Astrocyte of the hippocampus (primary cell): ENCODE results near the gene TSPAN32.
"Not testable (repeated sequence)": the region's sequence is repeated elsewhere in the genome, so short reads cannot be mapped to it uniquely, and the experiment has no call there.

Experiments
- DNase-seq: peaks from one replicate; pipeline ENCODE4 v3.0.0; 2011; ENCODE audit warnings: low read depth, low spot score

TSPAN32 gene

DNA sequence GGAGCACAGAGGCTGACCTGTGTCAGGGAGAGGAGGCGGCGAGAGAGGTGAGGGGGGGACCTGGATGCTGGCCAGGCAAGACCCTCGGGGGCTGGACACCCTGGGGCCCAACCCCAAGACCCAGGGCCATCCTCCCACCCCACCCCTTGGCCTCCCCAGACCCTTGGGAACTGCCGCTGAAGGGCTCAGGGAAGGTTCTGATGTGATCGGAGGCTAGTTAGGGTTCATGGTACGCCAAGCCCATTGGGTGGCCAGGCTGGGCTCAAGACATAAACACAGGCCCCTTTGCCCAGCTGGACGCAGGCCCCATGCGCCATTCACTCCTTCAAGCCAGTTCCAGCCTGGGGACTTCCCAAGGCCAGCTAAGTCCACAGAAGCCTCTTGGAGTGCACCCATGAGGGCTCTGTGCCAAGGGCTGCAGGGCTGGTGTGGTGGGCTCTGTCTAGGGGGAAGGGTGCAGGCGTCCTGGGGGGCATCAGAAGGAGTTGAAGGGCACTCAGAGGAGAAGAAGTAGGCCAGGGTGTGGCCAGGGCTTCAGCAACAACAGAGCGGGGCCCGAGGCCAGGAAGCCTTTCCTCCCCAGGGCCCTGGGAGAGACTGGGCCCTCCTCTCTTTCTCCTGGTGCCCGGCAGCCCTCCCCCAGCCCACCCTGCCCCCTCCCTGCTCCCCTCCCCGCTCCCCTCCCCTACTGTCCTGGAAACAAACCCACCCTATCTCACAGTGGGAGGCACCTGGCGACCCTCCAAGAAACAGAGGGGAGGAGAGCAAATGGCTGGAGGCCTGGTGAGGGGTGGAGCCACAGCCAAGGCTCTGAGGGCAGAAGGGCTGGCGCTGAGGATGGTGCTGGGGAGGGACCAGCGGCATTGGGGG is 12.9 kb downstream of the TSPAN32 start:
- peak; percentile 96 for DNase-seq

- no peak for DNase-seq
Observed at GRCh38 chr11:2315395-2316168, 13.8 kb downstream of the TSPAN32 start.

DNA sequence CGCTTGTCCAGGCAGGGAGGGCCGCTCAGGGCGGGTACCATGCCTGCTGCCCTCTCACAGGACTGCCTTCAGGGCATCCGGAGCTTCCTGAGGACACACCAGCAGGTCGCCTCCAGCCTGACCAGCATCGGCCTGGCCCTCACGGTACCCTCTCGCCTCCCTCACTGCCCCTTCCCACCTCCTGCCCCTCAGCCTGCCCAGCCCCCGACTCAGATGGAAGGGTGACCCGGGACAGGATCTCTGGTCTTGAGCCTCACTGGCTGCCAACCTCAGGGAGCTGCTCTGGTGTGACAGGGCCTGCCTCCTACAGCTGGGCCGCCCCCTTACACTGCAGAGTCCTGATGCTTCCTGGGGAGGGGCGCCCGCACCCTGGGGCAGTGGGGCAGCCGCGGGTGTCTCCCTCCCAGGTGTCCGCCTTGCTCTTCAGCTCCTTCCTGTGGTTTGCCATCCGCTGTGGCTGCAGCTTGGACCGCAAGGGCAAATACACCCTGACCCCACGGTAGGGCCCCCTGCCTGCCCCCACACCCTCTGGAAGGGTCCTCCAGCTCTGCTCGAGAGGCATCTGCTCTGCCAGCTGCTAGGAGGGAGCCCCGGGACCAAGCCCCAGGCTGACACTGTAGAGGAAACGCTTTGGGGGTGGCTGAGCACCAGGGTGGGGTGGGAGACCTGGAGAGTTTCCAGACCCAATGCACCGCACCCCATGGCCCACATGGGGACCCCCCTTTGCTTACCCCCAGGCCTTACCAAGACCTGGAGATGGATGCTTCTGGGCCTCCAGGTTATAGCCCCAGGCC is 14.6 kb downstream of the TSPAN32 start:
- DNase-seq: no peak

DNA sequence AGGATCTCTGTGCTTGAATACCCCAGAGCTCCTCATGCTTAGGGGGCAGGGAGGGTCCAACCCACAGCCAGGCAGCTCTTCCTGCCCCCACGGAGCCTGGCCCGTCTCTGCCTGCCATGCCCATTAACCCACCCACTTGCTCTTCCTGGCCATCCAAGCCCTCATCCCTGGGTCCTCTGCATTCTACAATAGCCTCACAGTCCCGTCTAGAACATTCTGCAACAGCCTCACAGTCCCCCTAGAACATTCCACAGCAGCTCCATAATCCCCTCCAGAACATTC is 15.1 kb downstream of the TSPAN32 start:
- no peak for DNase-seq

DNA sequence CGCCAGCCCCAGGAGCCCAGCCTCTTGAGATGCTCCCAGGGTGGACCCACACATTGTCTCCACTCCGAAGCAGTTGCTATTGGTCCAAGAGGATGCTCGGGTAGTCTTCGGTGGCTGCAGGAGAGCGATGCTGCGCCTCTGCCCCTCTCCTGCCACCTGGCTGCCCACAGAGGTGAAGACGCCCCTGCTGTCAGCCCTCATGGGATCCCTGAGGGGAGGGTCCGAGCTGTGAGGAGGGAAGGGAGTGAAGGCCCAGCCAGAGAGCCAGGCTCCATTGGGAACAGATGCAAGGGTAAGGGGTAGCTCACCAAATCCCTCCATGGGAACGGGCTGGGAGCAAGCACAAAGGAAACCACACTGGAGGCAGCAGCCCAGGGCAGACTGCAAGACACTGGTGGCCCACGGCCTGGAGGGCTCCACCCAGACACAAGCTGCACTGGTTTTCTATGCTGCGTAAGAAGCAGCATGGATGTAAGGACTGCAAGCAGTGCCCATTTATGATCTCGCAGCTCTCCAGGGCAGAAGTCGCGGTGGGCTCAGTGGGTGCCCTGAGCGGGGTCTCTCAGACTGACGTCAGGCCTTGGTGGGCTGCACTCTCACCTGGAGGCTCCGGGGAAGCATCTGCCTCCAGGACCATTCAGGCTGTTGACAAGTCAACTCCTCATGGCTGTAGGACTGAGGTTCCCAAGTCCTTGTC is 15.7 kb downstream of the TSPAN32 start:
- no peak for DNase-seq

DNA sequence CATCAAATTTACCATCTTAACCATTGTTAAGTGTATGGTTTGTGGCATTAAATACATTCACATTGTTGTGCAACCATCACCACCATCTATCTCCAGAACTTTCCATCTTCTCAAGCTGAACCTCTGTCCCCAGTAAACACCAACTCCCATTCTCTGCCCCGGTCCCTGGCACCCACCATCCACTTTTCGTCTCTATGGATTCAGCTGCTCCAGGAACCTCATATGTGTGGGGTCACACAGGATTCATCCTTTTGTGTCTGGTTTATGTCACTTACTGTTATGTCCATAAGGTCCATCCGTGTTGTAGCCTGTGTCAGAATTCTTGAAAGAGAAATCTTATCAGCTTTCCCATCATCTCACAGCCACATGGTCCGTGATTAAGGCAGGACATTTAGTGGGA is 16.3 kb downstream of the TSPAN32 start:
- no peak for DNase-seq

- no peak for DNase-seq
Observed at GRCh38 chr11:2318707-2319106, 16.9 kb downstream of the TSPAN32 start.

GRCh38 chr11:2319791-2320472 is 18.1 kb downstream of the TSPAN32 start:
- DNase-seq: no peak

DNA sequence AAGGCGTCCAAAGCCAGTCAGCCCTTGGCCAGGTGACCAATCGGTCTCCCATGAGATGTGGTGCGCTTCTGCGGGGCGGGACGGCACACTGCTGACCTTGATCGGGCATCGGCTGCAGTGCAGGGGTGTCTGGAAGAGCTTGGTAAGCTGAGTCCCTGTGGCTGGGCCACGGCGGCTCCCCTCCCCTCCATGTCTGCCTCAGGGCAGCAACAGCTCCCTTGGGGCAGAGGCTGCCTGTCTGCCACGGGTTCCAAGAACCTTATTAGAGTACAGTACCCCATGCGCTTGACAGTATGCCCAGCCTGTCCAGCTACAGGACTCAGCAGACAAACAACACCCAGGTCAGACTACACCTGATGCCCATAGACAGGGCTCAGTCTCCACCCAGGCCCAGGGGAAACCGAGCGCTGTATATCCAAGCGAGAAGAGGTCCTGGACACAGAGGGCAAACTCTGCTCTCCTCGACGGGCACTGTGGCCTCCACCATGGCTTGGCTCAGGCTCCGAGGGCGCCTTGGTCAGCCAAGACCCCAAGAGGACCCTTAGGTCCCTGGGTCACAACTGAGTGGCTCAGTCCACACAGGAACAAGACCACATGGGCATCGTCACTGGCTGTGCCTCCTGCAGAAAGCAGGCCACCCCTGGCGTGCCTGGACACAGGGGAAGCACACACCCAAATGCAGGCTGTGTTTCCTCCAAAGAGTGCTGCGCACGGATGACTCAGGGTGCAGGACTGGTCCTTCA is 18.9 kb downstream of the TSPAN32 start:
- no peak for DNase-seq

GRCh38 chr11:2321311-2321683 is 19.5 kb downstream of the TSPAN32 start:
- DNase-seq: no peak

GRCh38 chr11:2325123-2325522 is 23.3 kb downstream of the TSPAN32 start:
- no peak for DNase-seq

DNA sequence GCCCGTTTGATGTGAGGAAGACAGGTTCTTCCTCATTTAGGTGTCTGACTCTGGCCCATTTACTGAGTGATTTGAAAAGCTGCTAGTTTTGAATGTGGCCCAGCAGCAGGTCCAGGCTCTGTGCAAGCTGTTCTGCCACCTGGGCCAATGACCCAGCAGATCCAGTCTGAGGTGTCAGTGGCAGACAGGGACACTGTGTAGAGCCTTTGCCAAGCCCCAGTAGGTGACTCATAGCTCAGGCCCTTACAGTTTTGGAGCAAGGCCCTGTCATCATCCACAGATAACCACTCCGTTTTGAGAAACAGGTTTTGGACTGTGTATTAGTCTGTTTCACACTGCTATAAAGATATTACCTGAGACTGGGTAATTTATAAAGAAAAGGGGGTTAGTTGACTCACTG is 23.9 kb downstream of the TSPAN32 start:
- peak; percentile 61 for DNase-seq

- no peak for DNase-seq
Observed at GRCh38 chr11:2327032-2327431, 25.2 kb downstream of the TSPAN32 start.

GRCh38 chr11:2328021-2328420 is 26.2 kb downstream of the TSPAN32 start:
- DNase-seq: no peak

GRCh38 chr11:2328656-2329354 is 27.0 kb downstream of the TSPAN32 start:
- no peak for DNase-seq

DNA sequence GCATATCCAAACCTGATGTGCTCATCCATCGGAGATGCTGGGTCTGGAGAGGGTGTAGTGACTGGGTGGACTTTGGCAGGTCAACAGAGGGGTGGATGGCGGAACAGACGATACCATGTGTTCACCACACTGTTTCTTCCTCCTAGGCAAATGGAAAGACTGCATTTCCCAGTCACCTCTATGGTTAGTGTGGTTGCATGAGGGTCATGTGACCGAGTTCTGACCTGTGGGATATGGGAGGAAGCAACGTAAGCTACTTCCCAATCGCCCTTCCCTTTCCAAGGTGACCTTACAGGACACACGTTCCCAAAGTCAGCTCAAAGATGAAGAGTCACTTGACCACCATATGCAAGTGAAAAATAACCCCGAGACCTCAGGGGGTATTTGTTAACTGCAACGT is 27.7 kb downstream of the TSPAN32 start:
- no peak for DNase-seq

GRCh38 chr11:2330696-2331095 is 28.9 kb downstream of the TSPAN32 start:
- no peak for DNase-seq

GRCh38 chr11:2331404-2331803 is 29.6 kb downstream of the TSPAN32 start:
- no peak for DNase-seq

GRCh38 chr11:2332569-2332968 is 30.8 kb downstream of the TSPAN32 start:
- DNase-seq: not testable (repeated sequence)
